Measurements from ENCODE around the gene HIF1A. TPM values are rescaled to one million over a fixed set of nuclear protein-coding genes. Genes with fewer than 3 reads are reported as not detected.
A peak's percentile ranks its signal among the peaks of the same experiment; 100 is the strongest.

Gene HIF1A
- total and polyA plus RNA-seq, 11 donors = 12.8 to 157 (median 72.8) TPM

DNA sequence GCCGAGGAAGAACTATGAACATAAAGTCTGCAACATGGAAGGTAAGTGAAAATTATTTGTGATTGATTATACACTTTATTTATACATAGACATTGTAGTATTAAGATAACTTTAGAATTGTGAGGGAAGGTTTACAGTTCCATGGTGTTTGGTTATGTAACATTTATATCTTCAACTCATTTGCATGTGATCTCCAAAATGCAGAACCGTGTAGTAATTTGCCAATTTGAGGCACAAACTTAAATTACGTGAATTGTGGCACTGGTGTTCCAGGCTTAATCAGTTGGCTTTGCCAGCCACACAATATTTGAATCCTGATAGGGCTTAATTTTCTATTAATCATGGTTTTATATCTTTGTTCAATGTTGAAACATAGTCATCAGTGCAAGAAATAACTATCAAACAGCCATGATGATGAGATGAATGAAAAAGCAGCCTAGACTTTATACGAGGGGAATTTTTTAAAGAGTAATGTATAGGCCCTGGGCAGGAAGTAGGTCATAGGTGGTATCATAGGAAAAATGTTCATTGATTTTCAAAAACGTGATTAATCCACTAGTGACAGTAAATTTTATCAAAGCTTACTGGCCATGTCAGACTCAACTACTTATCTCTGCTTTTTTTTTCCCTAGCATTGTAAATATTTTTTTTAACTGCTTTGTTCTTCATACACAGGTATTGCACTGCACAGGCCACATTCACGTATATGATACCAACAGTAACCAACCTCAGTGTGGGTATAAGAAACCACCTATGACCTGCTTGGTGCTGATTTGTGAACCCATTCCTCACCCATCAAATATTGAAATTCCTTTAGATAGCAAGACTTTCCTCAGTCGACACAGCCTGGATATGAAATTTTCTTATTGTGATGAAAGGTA lies 31.7 kb downstream of the HIF1A start:
- H3K27ac ChIP-seq = peak overlapping the region in 2 of 12 donors; percentile 5 to 9
- H3K36me3 ChIP-seq = peaks cover 0 to 99% (median 84%) of the 10 kb centered on the region in 9 donors
- intact Hi-C loops (cut with DNase I) = loop anchor here in 1 of 10 donors (10.0 kb wide), 1 partner anchor 422 kb away; no protein-coding TSS in a partner anchor
- no peak for ATAC-seq
- no peaks in the 10 kb centered on the region for H3K9me3 ChIP-seq
- peaks cover 0 to 30% (median 8%) of the 10 kb centered on the region in 12 donors for H3K4me1 ChIP-seq
- DNase-seq = no peak
- no peak overlapping the region for H3K4me3 ChIP-seq
- H3K27me3 ChIP-seq = no peaks in the 10 kb centered on the region
- WGBS, 4 donors = 79 to 87% (median 82%) methylated on average over 7 of the region's 7 CpGs
- TF ChIP-seq POLR2A (IDR thresholded peaks at IDR 0.05) (no peak), CTCF (IDR thresholded peaks at IDR 0.05) (no peak)

DNA sequence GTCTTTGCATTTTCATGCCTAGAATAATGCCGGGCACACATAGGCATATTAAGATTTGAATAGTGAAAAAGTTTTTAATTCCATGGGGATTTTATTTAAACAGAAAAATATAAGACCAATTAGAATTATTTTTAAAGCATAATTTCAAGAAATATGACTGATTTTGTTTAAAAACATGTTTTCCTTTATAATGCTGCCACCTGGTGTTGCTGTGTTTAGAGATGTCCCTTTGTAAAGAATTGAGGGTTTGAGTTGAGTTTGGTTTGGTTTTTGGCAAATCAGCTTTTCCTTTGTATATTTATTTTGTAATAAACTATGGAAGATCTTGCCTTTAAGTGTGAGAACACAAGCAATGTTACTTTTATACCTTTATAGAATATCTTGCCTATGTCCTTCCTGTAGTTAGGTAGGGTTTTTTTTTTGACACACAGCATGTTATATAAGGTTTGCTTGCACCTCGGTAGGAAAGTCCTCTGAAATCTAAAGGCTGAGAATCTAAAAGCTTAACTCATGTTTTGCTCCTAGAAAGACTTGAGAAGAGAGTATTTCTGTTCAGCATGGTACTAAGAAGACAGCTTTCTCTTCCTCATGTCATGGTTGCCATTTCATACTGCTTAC lies 35.6 kb downstream of the HIF1A start:
- no peak overlapping the region for H3K4me3 ChIP-seq
- ATAC-seq = no peak
- peak overlapping the region in 3 of 12 donors; percentile 18 to 44 (median 25) for H3K27ac ChIP-seq
- TF ChIP-seq CTCF (IDR thresholded peaks at IDR 0.05) = peak in 11 of 12 donors; percentile 26 to 71 (median 55)
- TF ChIP-seq POLR2A (IDR thresholded peaks at IDR 0.05) = no peak
- H3K27me3 ChIP-seq = no peaks in the 10 kb centered on the region
- no peak for DNase-seq
- peaks cover 0 to 100% (median 91%) of the 10 kb centered on the region in 9 donors for H3K36me3 ChIP-seq
- intact Hi-C loops (cut with DNase I) = loop anchor here in 9 of 10 donors (2.0 to 10.0 kb wide), 6 partner anchors 34 to 436 kb away; partner anchors contain the start of gene HIF1A (in 1 of the 9)
- 41 to 64% (median 54%) methylated on average over 2 of the region's 2 CpGs for WGBS, 4 donors
- peaks cover 0 to 26% (median 8%) of the 10 kb centered on the region in 12 donors for H3K4me1 ChIP-seq
- H3K9me3 ChIP-seq = no peaks in the 10 kb centered on the region

DNA sequence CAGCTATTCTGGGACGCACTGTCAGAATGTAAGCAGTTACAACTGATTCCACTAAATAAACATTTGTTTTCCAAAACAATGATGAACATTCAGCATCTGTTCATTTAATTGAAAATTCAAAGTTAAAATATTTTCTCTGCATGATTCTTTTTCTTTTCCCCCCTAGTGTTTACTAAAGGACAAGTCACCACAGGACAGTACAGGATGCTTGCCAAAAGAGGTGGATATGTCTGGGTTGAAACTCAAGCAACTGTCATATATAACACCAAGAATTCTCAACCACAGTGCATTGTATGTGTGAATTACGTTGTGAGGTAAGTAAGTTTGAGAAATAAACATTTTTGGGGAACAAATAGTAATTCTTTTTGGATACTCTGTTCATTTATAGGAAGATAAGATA lies 38.7 kb downstream of the HIF1A start:
- Histone ChIP-seq H3K9me3 (no peaks in the 10 kb centered on the region), H3K27ac (no peak overlapping the region), H3K4me3 (no peak overlapping the region), H3K27me3 (no peaks in the 10 kb centered on the region), H3K36me3 (peaks cover 2 to 100% (median 92%) of the 10 kb centered on the region in 9 donors), H3K4me1 (peaks cover 0 to 19% (median 8%) of the 10 kb centered on the region in 12 donors)
- WGBS, 4 donors = 87 to 91% (median 88%) methylated on average over 2 of the region's 2 CpGs
- DNase-seq (no peak), ATAC-seq (no peak)
- intact Hi-C loops (cut with DNase I) = loop anchor here in 7 of 10 donors (5.0 to 10.0 kb wide), 4 partner anchors 37 to 439 kb away; partner anchors contain the start of gene HIF1A (in 1 of the 7)
- no peak for TF ChIP-seq CTCF (IDR thresholded peaks at IDR 0.05)
- TF ChIP-seq POLR2A (IDR thresholded peaks at IDR 0.05) = no peak

DNA sequence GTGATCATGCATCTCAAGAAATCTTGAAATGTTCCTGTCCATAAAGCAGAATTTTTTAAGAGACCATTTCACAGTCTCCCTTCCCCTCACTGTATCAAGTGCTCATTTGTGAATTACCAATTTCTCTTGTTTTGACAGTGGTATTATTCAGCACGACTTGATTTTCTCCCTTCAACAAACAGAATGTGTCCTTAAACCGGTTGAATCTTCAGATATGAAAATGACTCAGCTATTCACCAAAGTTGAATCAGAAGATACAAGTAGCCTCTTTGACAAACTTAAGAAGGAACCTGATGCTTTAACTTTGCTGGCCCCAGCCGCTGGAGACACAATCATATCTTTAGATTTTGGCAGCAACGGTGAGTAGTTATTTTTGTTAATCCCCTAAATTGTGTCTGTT lies 41.4 kb downstream of the HIF1A start:
- no peak overlapping the region for H3K4me3 ChIP-seq
- no peaks in the 10 kb centered on the region for H3K27me3 ChIP-seq
- 47 to 56% (median 53%) methylated on average over 4 of the region's 4 CpGs for WGBS, 4 donors
- TF ChIP-seq CTCF (IDR thresholded peaks at IDR 0.05) (no peak), POLR2A (IDR thresholded peaks at IDR 0.05) (no peak)
- no peak for ATAC-seq
- no peaks in the 10 kb centered on the region for H3K9me3 ChIP-seq
- no peak for DNase-seq
- H3K4me1 ChIP-seq = peaks cover 0 to 12% (median 1%) of the 10 kb centered on the region in 12 donors
- intact Hi-C loops (cut with DNase I) = loop anchor here in 4 of 10 donors (10.0 kb wide), 2 partner anchors 98 to 442 kb away; no protein-coding TSS in a partner anchor
- H3K36me3 ChIP-seq = peaks cover 2 to 99% (median 96%) of the 10 kb centered on the region in 9 donors
- H3K27ac ChIP-seq = peak overlapping the region in 4 of 12 donors; percentile 6 to 17 (median 8)

All from heart left ventricle (tissue), 16 donors.